Measurements from ENCODE around the gene FBXL19.

The FBXL19 gene

DNA sequence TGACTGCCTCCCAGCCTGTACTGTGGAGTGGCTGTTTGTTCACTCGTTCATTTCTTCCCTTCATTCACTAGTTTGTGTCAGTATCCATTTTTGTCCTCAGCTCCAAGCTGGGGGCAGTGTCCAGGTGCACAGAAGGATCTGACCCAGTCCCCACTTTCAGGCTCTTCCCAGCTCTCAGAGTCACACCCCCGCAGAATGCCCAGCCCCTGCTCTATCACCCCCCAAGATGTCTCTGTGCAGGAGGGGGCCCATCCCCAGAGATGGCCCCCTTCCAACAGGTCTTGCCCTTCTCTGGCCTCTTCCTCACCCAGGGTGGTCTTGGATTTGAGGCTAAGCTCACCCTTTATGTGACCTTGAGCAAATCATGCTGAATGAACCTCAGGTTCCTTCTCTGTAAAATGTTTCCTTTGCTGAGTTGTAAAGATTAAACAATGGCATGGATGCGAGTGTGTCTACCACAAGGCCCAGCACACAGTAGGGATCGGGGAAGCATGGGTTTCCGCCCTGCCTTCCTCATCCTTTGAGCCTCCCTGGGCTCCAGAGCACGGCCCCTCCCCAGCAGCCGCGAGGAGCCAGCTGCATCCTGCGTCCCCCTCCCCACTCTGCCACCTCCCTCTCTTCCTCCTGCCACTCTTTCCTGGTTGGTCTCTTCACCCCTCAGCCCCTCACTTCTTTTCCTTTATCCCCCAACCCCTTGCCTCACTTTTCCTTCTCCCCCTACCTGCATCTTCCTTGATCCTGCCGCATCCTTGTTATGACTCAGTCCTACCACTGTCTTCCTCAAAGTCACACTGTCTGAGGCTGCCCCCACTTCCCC is 2.8 kb downstream of the FBXL19 start:
- H3K4me3 ChIP-seq (ENCODE audit: low read depth, low read length), result no peak overlapping the region
- no peak for DNase-seq (ENCODE audit: low read depth)

GRCh38 chr16:30926937-30927788 is 3.8 kb downstream of the FBXL19 start:
- no peak for DNase-seq (ENCODE audit: low read depth)
- TF ChIP-seq POLR2A (IDR thresholded peaks at IDR 0.05; ENCODE audit: extremely low read depth, insufficient read length), result no peak
- no peak overlapping the region for H3K4me3 ChIP-seq (ENCODE audit: low read depth, low read length)

More for the DNA sequence above, 2.8 kb downstream of the FBXL19 start:
- TF ChIP-seq CTCF (IDR thresholded peaks at IDR 0.05; ENCODE audit: low read depth, low read length) (no peak), MYC (IDR thresholded peaks at IDR 0.05; ENCODE audit: low read depth, low read length) (no peak), MAX (IDR thresholded peaks at IDR 0.05; ENCODE audit: low read depth, low read length) (no peak), POLR2A (IDR thresholded peaks at IDR 0.05; ENCODE audit: extremely low read depth, insufficient read length) (no peak)

DNA sequence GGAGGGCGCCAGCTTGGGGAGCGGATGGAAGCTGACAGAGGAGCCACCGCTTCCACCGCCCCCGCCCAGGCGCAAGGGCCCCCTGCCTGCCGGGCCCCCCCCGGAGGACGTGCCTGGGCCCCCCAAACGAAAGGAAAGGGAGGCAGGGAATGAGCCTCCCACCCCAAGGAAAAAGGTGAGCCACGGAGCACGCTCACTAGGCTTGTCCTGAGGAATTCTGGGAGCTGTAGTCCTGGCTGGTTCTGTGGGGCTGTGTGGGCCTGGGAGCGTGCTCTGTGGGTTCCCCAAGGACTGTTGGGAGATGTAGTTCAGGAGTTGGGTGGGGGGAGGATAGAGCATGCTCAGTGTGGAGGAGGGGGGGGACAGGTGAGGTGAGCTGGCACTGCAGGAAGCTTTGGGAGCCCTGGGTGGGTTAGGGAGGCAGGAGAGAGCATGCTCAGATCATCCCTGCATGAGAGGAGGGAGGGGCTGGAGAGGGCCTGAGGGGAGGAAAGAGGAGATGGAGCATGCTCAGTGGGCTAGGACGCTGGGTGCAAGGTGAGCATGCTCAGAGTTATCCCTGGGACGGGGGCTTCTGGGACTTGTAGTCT is 4.5 kb downstream of the FBXL19 start:
- no peak for TF ChIP-seq POLR2A (IDR thresholded peaks at IDR 0.05; ENCODE audit: extremely low read depth, insufficient read length)
- TF ChIP-seq CTCF (IDR thresholded peaks at IDR 0.05; ENCODE audit: low read depth, low read length), result no peak
- TF ChIP-seq MAX (IDR thresholded peaks at IDR 0.05; ENCODE audit: low read depth, low read length), result no peak
- TF ChIP-seq MYC (IDR thresholded peaks at IDR 0.05; ENCODE audit: low read depth, low read length), result no peak
- DNase-seq (ENCODE audit: low read depth), result peak; percentile 69
- H3K4me3 ChIP-seq (ENCODE audit: low read depth, low read length), result no peak overlapping the region

DNA sequence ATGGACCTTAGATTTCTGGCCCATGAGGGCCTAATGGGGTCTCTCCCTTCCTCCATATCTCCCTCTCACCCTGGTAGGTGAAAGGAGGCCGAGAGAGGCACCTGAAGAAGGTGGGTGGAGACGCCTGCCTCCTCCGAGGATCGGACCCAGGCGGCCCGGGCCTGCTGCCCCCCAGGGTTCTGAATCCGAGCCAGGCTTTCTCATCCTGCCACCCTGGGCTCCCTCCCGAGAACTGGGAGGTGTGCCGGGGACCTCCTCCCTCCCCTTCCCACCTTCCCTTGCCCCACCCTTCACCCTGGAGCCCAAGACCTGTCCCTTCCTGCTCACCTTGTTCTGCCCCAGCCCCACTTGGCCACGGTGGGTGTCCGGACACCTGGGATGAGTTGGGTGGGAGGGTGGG is 5.0 kb downstream of the FBXL19 start:
- DNase-seq (ENCODE audit: low read depth), result no peak
- no peak for TF ChIP-seq MYC (IDR thresholded peaks at IDR 0.05; ENCODE audit: low read depth, low read length)
- no peak for TF ChIP-seq POLR2A (IDR thresholded peaks at IDR 0.05; ENCODE audit: extremely low read depth, insufficient read length)
- no peak for TF ChIP-seq CTCF (IDR thresholded peaks at IDR 0.05; ENCODE audit: low read depth, low read length)
- no peak for TF ChIP-seq MAX (IDR thresholded peaks at IDR 0.05; ENCODE audit: low read depth, low read length)
- no peak overlapping the region for H3K4me3 ChIP-seq (ENCODE audit: low read depth, low read length)

DNA sequence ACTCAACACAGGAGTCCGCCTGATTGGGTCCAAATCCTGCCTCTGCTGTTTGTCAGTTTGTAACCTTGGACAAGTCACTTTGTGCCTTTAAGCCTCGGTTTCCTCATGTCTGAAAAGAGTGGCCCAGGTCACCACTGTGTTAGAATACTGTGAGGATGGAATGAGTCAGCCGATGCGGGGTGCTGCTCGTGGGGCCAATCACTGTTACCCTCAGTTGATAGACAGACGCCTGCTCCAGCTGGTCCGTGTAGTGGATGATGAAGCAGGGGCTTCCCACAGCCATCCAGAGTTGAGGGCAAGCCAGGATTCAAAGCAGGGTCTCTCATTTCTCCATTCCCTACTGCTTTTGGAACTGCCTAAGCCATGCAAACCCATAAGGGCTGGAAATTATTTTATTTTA is 5.8 kb downstream of the FBXL19 start:
- no peak overlapping the region for H3K4me3 ChIP-seq (ENCODE audit: low read depth, low read length)
- TF ChIP-seq MAX (IDR thresholded peaks at IDR 0.05; ENCODE audit: low read depth, low read length), result no peak
- TF ChIP-seq POLR2A (IDR thresholded peaks at IDR 0.05; ENCODE audit: extremely low read depth, insufficient read length), result no peak
- no peak for TF ChIP-seq CTCF (IDR thresholded peaks at IDR 0.05; ENCODE audit: low read depth, low read length)
- no peak for TF ChIP-seq MYC (IDR thresholded peaks at IDR 0.05; ENCODE audit: low read depth, low read length)
- no peak for DNase-seq (ENCODE audit: low read depth)

GRCh38 chr16:30930160-30930571 is 6.8 kb downstream of the FBXL19 start:
- TF ChIP-seq CTCF (IDR thresholded peaks at IDR 0.05; ENCODE audit: low read depth, low read length), result no peak
- no peak for TF ChIP-seq MYC (IDR thresholded peaks at IDR 0.05; ENCODE audit: low read depth, low read length)

More at GRCh38 chr16:30930160-30930571, 6.8 kb downstream of the FBXL19 start:
- DNase-seq (ENCODE audit: low read depth), result no peak
- no peak overlapping the region for H3K4me3 ChIP-seq (ENCODE audit: low read depth, low read length)

All from NB4 (cell line).